DND-41 (cell line): ENCODE data around the gene MET.

ENCODE experiments used
- ATAC-seq: fragments of 200-7000 bp; cut with Tn5 transposase; 3 replicates; pipeline ENCODE4 v1.9.1; 2021; ENCODE audit warnings: low read depth; ENCODE audit not compliant: insufficient read depth
- DNase-seq: peaks from one replicate; pipeline ENCODE4 v3.0.0-alpha.2; 2020
- H2AFZ ChIP-seq: 2 replicates; pipeline ENCODE4 v1.6.0; 2012; ENCODE audit warnings: low read depth, low read length
- H3K27ac ChIP-seq: 2 replicates; pipeline ENCODE4 v1.5.1; 2012; ENCODE audit warnings: low read length, inconsistent platforms
- H3K27me3 ChIP-seq: fragments of 200-600 bp; sonication (generic); 2 replicates; pipeline ENCODE4 v1.6.0; 2012; ENCODE audit warnings: low read length, mild to moderate bottlenecking, inconsistent platforms; ENCODE audit not compliant: insufficient read depth, poor library complexity
- H3K36me3 ChIP-seq: 2 replicates; pipeline ENCODE4 v1.5.1; 2012; ENCODE audit warnings: low read length, inconsistent platforms; ENCODE audit not compliant: insufficient read depth
- H3K4me1 ChIP-seq: 2 replicates; pipeline ENCODE4 v1.5.1; 2012; ENCODE audit warnings: mild to moderate bottlenecking, low read length; ENCODE audit not compliant: insufficient read depth
- H3K4me2 ChIP-seq: 2 replicates; pipeline ENCODE4 v1.6.0; 2012; ENCODE audit warnings: mild to moderate bottlenecking, moderate library complexity, low read length, inconsistent platforms; ENCODE audit not compliant: insufficient read depth
- H3K4me3 ChIP-seq, 2 experiments: fragments of 200-600 bp in 1 of 2; shearing (Covaris generic) in 1 of 2; 2 replicates each; pipeline ENCODE4 v1.5.1; 2012 to 2016; ENCODE audit warnings: inconsistent platforms in 2 of 2, low read length in 2 of 2, mild to moderate bottlenecking in 2 of 2, low read depth in 1 of 2, moderate library complexity in 1 of 2
- H3K79me2 ChIP-seq: 2 replicates; pipeline ENCODE4 v1.6.0; 2012; ENCODE audit warnings: low read length, inconsistent platforms; ENCODE audit not compliant: insufficient read depth
- H3K9ac ChIP-seq: 2 replicates; pipeline ENCODE4 v1.6.0; 2012; ENCODE audit warnings: low read depth, mild to moderate bottlenecking, inconsistent platforms, low read length, moderate library complexity
- H3K9me3 ChIP-seq: 2 replicates; pipeline ENCODE4 v1.5.1; 2012; ENCODE audit warnings: low read length, moderate library complexity, mild to moderate bottlenecking, inconsistent platforms; ENCODE audit not compliant: insufficient read depth, severe bottlenecking
- H4K20me1 ChIP-seq: 2 replicates; pipeline ENCODE4 v1.6.0; 2012; ENCODE audit warnings: low read length; ENCODE audit not compliant: insufficient read depth
- EZH2 ChIP-seq: IDR thresholded peaks from 3 replicates; pipeline ENCODE4 v1.6.1; 2012; ENCODE audit warnings: borderline replicate concordance, low read depth, mild to moderate bottlenecking, moderate library complexity, low read length, inconsistent platforms; ENCODE audit not compliant: severe bottlenecking
- TF ChIP-seq, protein P1 (sequence below): IDR thresholded peaks from 2 replicates; pipeline ENCODE4 v1.5.1; 2012; ENCODE audit warnings: borderline replicate concordance, low read length, moderate library complexity, mild to moderate bottlenecking; ENCODE audit not compliant: poor library complexity, severe bottlenecking; ENCODE audit errors: extremely low read depth

MET gene

GRCh38 chr7:116733924-116734580 is 62.1 kb downstream of the MET start:
- Histone ChIP-seq H3K4me1 (no peaks in the 10 kb centered on the region), H3K79me2 (no peaks in the 10 kb centered on the region), H3K27me3 (peaks cover 5% of the 10 kb centered on the region), H3K36me3 (no peaks in the 10 kb centered on the region), H3K9me3 (no peaks in the 10 kb centered on the region), H3K4me3 (no peak overlapping the region), H3K4me2 (no peak overlapping the region), H4K20me1 (no peaks in the 10 kb centered on the region), H3K9ac (no peak overlapping the region), H2AFZ (no peak overlapping the region), H3K27ac (no peak overlapping the region)
- no peak for TF ChIP-seq EZH2
- TF ChIP-seq, protein P1, sequence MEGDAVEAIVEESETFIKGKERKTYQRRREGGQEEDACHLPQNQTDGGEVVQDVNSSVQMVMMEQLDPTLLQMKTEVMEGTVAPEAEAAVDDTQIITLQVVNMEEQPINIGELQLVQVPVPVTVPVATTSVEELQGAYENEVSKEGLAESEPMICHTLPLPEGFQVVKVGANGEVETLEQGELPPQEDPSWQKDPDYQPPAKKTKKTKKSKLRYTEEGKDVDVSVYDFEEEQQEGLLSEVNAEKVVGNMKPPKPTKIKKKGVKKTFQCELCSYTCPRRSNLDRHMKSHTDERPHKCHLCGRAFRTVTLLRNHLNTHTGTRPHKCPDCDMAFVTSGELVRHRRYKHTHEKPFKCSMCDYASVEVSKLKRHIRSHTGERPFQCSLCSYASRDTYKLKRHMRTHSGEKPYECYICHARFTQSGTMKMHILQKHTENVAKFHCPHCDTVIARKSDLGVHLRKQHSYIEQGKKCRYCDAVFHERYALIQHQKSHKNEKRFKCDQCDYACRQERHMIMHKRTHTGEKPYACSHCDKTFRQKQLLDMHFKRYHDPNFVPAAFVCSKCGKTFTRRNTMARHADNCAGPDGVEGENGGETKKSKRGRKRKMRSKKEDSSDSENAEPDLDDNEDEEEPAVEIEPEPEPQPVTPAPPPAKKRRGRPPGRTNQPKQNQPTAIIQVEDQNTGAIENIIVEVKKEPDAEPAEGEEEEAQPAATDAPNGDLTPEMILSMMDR = no peak
- DNase-seq = no peak
- no peak for ATAC-seq

- Histone ChIP-seq H3K36me3 (no peaks in the 10 kb centered on the region), H3K27ac (no peak overlapping the region), H3K27me3 (peaks cover 5% of the 10 kb centered on the region), H3K79me2 (no peaks in the 10 kb centered on the region), H4K20me1 (no peaks in the 10 kb centered on the region), H3K4me1 (no peaks in the 10 kb centered on the region), H3K9ac (no peak overlapping the region), H3K4me3 (no peak overlapping the region), H2AFZ (no peak overlapping the region), H3K4me2 (no peak overlapping the region), H3K9me3 (no peaks in the 10 kb centered on the region)
- TF ChIP-seq, protein P1 = no peak
- TF ChIP-seq EZH2 = no peak
- ATAC-seq (no peak), DNase-seq (no peak)
Measured at GRCh38 chr7:116734710-116735109, 62.7 kb downstream of the MET start.

DNA sequence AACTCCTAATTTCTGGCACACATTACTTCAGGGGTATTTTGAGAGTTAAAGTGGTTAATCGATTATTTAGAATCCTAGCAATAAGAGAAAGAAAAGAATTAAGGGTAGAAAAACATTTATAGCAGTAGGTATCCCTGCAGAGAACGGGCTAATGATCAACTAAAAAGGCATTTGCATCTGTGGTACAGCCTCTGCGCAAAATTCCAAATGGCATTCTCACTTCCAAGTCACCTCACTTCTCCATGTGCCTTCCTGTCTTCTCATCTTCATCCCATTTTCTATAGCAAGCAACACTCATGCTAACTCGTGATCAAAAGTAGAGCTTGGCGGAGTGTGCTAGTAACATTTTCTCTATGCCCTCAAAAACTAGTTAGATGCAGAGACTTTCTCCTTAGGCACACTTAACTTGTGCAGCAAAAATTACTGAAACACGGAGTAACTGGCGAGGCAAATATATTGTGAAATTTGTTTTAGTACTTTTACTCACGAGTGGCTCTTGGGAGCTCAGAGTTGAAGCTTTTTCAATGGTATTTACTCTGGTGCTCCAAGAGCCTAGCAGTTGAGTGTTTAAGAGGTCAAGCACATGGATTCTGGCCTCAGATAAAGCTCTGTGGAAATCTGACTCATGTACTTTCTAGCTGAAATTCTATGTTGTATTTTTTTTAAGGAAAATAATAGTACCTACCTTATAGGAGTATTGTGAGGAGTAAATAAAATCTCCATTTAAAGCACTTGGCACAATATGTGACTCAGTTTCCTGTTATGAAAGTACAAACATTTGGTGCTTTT is 65.1 kb downstream of the MET start:
- DNase-seq (no peak), ATAC-seq (no peak)

More for the DNA sequence above, 65.1 kb downstream of the MET start:
- TF ChIP-seq, protein P1 = no peak
- no peak for TF ChIP-seq EZH2
- Histone ChIP-seq H3K4me1 (no peaks in the 10 kb centered on the region), H3K9ac (no peak overlapping the region), H3K4me2 (no peak overlapping the region), H3K4me3 (no peak overlapping the region), H3K79me2 (no peaks in the 10 kb centered on the region), H3K27me3 (peaks cover 3% of the 10 kb centered on the region), H4K20me1 (no peaks in the 10 kb centered on the region), H3K9me3 (no peaks in the 10 kb centered on the region), H3K27ac (no peak overlapping the region), H3K36me3 (no peaks in the 10 kb centered on the region), H2AFZ (no peak overlapping the region)
